Osteocyte (in vitro differentiated cells): ENCODE measurements around the gene KLK13. TPM values are rescaled to one million over a fixed set of nuclear protein-coding genes. Genes with fewer than 3 reads are reported as not detected.

Source experiments
- DNase-seq: peaks from one replicate; pipeline ENCODE4 v3.0.0; 2021; ENCODE audit warnings: mixed read lengths; ENCODE audit not compliant: unreplicated experiment; ENCODE audit errors: extremely low spot score
- H3K27ac Mint-ChIP-seq: one replicate; pipeline ENCODE4 v1.8.0; 2021; ENCODE audit warnings: mild to moderate bottlenecking, mixed read lengths; ENCODE audit not compliant: unreplicated experiment
- H3K27me3 Mint-ChIP-seq: one replicate; pipeline ENCODE4 v1.8.0; 2021; ENCODE audit warnings: mixed read lengths; ENCODE audit not compliant: unreplicated experiment
- H3K36me3 Mint-ChIP-seq: one replicate; pipeline ENCODE4 v1.8.0; 2021; ENCODE audit warnings: mixed read lengths; ENCODE audit not compliant: unreplicated experiment
- H3K4me1 Mint-ChIP-seq: one replicate; pipeline ENCODE4 v1.8.0; 2021; ENCODE audit warnings: mixed read lengths; ENCODE audit not compliant: unreplicated experiment
- H3K4me3 Mint-ChIP-seq: one replicate; pipeline ENCODE4 v1.8.0; 2021; ENCODE audit warnings: mild to moderate bottlenecking, moderate library complexity, mixed read lengths; ENCODE audit not compliant: unreplicated experiment
- H3K9me3 Mint-ChIP-seq: one replicate; pipeline ENCODE4 v1.8.0; 2021; ENCODE audit warnings: mixed read lengths; ENCODE audit not compliant: unreplicated experiment
- CTCF ChIP-seq: fragments of 200-600 bp; sonication (generic); IDR thresholded peaks from 2 replicates; pipeline ENCODE4 v1.5.0; 2021; ENCODE audit warnings: antibody characterized with exemption, mild to moderate bottlenecking, moderate library complexity
- total RNA-seq: library from RNA; stranded (reverse); gene quantifications from 2 replicates; pipeline ENCODE4 v1.2.1, GENCODE V29; 2021

The KLK13 gene
- total RNA-seq, 1 donor from 2014 or later, result not detected

- H3K4me3 Mint-ChIP-seq, result no peak overlapping the region
- H3K4me1 Mint-ChIP-seq, result no peaks in the 10 kb centered on the region
- H3K27ac Mint-ChIP-seq, result no peak overlapping the region
- no peaks in the 10 kb centered on the region for H3K27me3 Mint-ChIP-seq
- H3K36me3 Mint-ChIP-seq, result peaks cover 7% of the 10 kb centered on the region
- TF ChIP-seq CTCF, result no peak
- DNase-seq, result no peak
- no peaks in the 10 kb centered on the region for H3K9me3 Mint-ChIP-seq
Measured at GRCh38 chr19:51093101-51093500, 28.2 kb upstream of the KLK13 start.

GRCh38 chr19:51091895-51092873, 27.3 kb upstream of the KLK13 start:
- H3K27me3 Mint-ChIP-seq, result no peaks in the 10 kb centered on the region
- no peak overlapping the region for H3K4me3 Mint-ChIP-seq
- no peaks in the 10 kb centered on the region for H3K4me1 Mint-ChIP-seq
- no peak for DNase-seq
- H3K27ac Mint-ChIP-seq, result no peak overlapping the region
- no peaks in the 10 kb centered on the region for H3K9me3 Mint-ChIP-seq
- peaks cover 3% of the 10 kb centered on the region for H3K36me3 Mint-ChIP-seq
- no peak for TF ChIP-seq CTCF

- Mint-ChIP-seq H3K27ac (no peak overlapping the region), H3K36me3 (no peaks in the 10 kb centered on the region), H3K9me3 (no peaks in the 10 kb centered on the region), H3K4me1 (no peaks in the 10 kb centered on the region), H3K4me3 (no peak overlapping the region), H3K27me3 (no peaks in the 10 kb centered on the region)
- no peak for DNase-seq
- TF ChIP-seq CTCF, result no peak
Measured at GRCh38 chr19:51091126-51091525, 26.2 kb upstream of the KLK13 start.

GRCh38 chr19:51090471-51090870, 25.6 kb upstream of the KLK13 start:
- Mint-ChIP-seq H3K4me3 (no peak overlapping the region), H3K27me3 (no peaks in the 10 kb centered on the region), H3K9me3 (no peaks in the 10 kb centered on the region), H3K27ac (no peak overlapping the region), H3K36me3 (no peaks in the 10 kb centered on the region), H3K4me1 (no peaks in the 10 kb centered on the region)
- no peak for DNase-seq
- no peak for TF ChIP-seq CTCF

GRCh38 chr19:51089786-51090185, 24.9 kb upstream of the KLK13 start:
- Mint-ChIP-seq H3K4me1 (no peaks in the 10 kb centered on the region), H3K9me3 (no peaks in the 10 kb centered on the region), H3K27me3 (no peaks in the 10 kb centered on the region), H3K36me3 (no peaks in the 10 kb centered on the region), H3K4me3 (no peak overlapping the region), H3K27ac (no peak overlapping the region)
- TF ChIP-seq CTCF, result no peak
- no peak for DNase-seq
